Liver (tissue), 9 donors: ENCODE data around the gene DSE. TPM values are rescaled to one million over a fixed set of nuclear protein-coding genes. Genes with fewer than 3 reads are reported as not detected.

Experiments
- DNase-seq: peaks from one replicate; pipeline ENCODE4 v3.0.0-alpha.2; 2017; ENCODE audit warnings: low spot score
- H3K27ac ChIP-seq, 2 donors: one replicate each; pipeline ENCODE4 v1.7.0; 2013; ENCODE audit warnings: inconsistent platforms in 2 of 2, low read length in 2 of 2, control low read depth in 1 of 2, low read depth in 1 of 2, mild to moderate bottlenecking in 1 of 2
- H3K27me3 ChIP-seq, 4 donors: one replicate each; pipeline versions ENCODE4 v1.6.1 to v1.7.0; 2013; ENCODE audit warnings: low read length in 3 of 4, inconsistent platforms in 1 of 4, mild to moderate bottlenecking in 1 of 4, moderate library complexity in 1 of 4; ENCODE audit not compliant: control insufficient read depth in 4 of 4, insufficient read depth in 4 of 4
- H3K36me3 ChIP-seq, 4 donors: one replicate each; pipeline versions ENCODE4 v1.6.1 to v1.7.0; 2013; ENCODE audit warnings: low read length in 3 of 4, mild to moderate bottlenecking in 3 of 4, low read depth in 1 of 4, moderate library complexity in 1 of 4; ENCODE audit not compliant: control insufficient read depth in 4 of 4, insufficient read depth in 3 of 4
- H3K4me1 ChIP-seq, 4 donors: one replicate each; pipeline versions ENCODE4 v1.6.1 to v1.7.0; 2013; ENCODE audit warnings: low read length in 3 of 4, mild to moderate bottlenecking in 3 of 4, moderate library complexity in 1 of 4; ENCODE audit not compliant: control insufficient read depth in 4 of 4, insufficient read depth in 4 of 4
- H3K4me3 ChIP-seq, 3 donors: one replicate each; pipeline versions ENCODE4 v1.6.1 to v1.7.0; 2013; ENCODE audit warnings: low read length in 3 of 3, control low read depth in 1 of 3, low read depth in 1 of 3, mild to moderate bottlenecking in 1 of 3
- H3K9ac ChIP-seq, 2 donors: one replicate each; pipeline ENCODE4 v1.7.0; 2013; ENCODE audit warnings: low read length in 2 of 2, mild to moderate bottlenecking in 2 of 2, moderate library complexity in 2 of 2, control low read depth in 1 of 2, low read depth in 1 of 2
- H3K9me3 ChIP-seq, 4 donors: one replicate each; pipeline versions ENCODE4 v1.6.1 to v1.7.0; 2013; ENCODE audit warnings: low read length in 3 of 4; ENCODE audit not compliant: control insufficient read depth in 4 of 4
- EGR1 ChIP-seq, 2 donors: IDR thresholded peaks; 2 replicates each; pipeline ENCODE4 v1.6.1; 2016 to 2018; ENCODE audit warnings: antibody characterized with exemption in 2 of 2, low read depth in 2 of 2
- FOXA1 ChIP-seq: IDR thresholded peaks from 2 replicates; pipeline ENCODE4 v1.6.1; 2016; ENCODE audit warnings: antibody characterized with exemption
- JUND ChIP-seq, 2 donors: IDR thresholded peaks; 2 replicates each; pipeline ENCODE4 v1.6.1; 2016; ENCODE audit warnings: antibody characterized with exemption in 2 of 2
- NR2F2 ChIP-seq: IDR thresholded peaks from 2 replicates; pipeline ENCODE4 v1.6.1; 2016; ENCODE audit warnings: antibody characterized with exemption
- RXRA ChIP-seq, 2 donors: IDR thresholded peaks; 2 replicates each; pipeline ENCODE4 v1.6.1; 2017 to 2018; ENCODE audit warnings: antibody characterized with exemption in 2 of 2, mild to moderate bottlenecking in 1 of 2
- TAF1 ChIP-seq: conservative IDR thresholded peaks from 2 replicates; pipeline ENCODE4 v1.6.1; 2016; ENCODE audit warnings: antibody characterized with exemption, mild to moderate bottlenecking
- YY1 ChIP-seq: IDR thresholded peaks from 2 replicates; pipeline ENCODE4 v1.6.1; 2016; ENCODE audit warnings: antibody characterized with exemption, mild to moderate bottlenecking
- whole genome bisulfite sequencing: extraction: QIAGEN DNeasy Blood & Tissue Kit; methylation state at CpG from one replicate; pipeline ENCODE4 v1.1.7; 2013; 5-methylcytosine and 5-hydroxymethylcytosine counted together
- polyA plus RNA-seq, 2 donors: library from polyadenylated mRNA; stranded (reverse) in 1 of 2; unstranded in 1 of 2; fragments of 200-250 nt in 1 of 2; fragments of >200 nt in 1 of 2; fragmentation: Nextera tagmentation in 1 of 2; extraction: Ambion mirVana in 1 of 2; gene quantifications; one replicate each; pipeline versions ENCODE4 v1.2.1 to v1.2.3, GENCODE V29; 2013 to 2015
- total RNA-seq, 2 donors: library from RNA; depleted of rRNA; stranded (reverse); fragments of >200 nt; gene quantifications; one replicate each; pipeline ENCODE4 v1.2.3, GENCODE V29; 2014
- TF ChIP-seq, protein P1 (sequence below): IDR thresholded peaks from 2 replicates; pipeline ENCODE4 v1.6.1; 2016; ENCODE audit warnings: antibody characterized with exemption
- TF ChIP-seq, protein P2 (sequence below): IDR thresholded peaks from 2 replicates; pipeline ENCODE4 v1.6.1; 2016; ENCODE audit warnings: antibody characterized with exemption
- TF ChIP-seq, protein P3 (sequence below): IDR thresholded peaks from 2 replicates; pipeline ENCODE4 v1.6.1; 2016; ENCODE audit warnings: antibody characterized with exemption
- TF ChIP-seq, protein P4 (sequence below): IDR thresholded peaks from 2 replicates; pipeline ENCODE4 v1.6.1; 2016; ENCODE audit warnings: antibody characterized with exemption, mild to moderate bottlenecking
- donor health status: healthy.
- donor health status: healthy.
- donor health status: healthy.
- donor health status: healthy.
- donor health status: healthy.

DSE gene
- total and polyA plus RNA-seq, 4 donors, result 5.5 to 22.8 (median 9.6) TPM

DNA sequence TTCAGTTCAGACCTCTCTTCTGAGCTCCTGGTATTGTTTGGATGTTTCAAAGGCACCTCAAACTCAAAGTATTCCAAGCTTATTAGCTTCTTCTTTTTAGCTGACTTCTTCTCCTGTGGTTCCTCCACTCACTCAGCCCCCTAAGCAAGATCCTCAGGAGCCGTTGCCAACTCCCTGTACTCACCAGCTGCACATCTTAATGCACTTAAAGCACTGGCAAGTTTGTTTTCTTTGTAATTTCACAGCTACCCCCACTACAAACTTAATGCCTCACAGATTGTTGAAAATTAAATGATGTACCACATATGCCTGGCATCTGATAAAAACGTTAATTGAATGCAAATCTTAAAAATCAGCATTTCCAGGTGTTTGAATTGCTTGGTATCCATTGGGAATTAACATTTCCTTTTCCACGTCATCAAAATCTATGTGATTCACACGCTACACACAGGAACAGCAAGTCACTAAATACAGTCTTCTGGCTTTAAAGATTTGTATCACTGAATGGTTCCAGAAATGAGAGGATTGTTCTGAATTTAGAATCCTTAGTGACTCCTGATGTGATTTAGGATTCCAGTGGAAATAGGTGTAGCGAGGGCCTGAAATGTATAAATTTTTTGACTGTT, 114.9 kb downstream of the DSE start:
- WGBS, result 77% methylated on average over 5 of the region's 5 CpGs
- no peaks in the 10 kb centered on the region for H3K4me1 ChIP-seq
- DNase-seq, result no peak

DNA sequence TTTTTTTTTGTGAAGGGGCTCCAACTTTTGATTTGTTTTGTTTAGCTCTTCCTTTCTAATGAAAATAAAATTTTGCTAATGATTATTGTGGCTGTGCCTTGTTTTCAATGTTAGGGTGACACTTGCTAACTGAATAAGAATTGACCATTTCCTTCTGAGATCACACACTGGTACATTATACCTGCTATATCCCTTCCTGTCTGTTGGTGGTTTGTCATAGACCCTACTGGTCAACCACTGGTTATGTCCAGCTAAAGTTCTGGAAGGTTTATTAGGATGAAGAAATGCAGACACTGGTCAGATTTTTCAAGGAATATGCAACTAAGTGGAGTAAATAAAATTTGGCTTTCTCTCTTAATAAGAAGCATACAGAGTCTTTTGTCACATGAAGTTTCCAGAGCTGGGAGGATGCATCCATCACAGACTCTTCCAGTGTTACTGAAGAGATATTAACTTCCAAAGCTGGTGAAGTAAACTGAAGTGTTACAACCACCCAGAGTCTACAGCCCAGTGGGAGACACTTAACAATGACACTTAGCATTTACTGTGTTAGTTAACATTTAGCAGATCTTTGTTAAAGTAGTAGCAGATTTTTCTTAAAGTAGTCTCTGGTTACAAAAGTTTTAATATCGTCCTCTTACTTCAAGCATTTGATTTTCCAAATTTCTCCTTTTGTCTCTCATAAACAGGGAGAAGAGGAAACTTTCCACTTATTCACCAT, 121.0 kb downstream of the DSE start:
- TF ChIP-seq, protein P1, sequence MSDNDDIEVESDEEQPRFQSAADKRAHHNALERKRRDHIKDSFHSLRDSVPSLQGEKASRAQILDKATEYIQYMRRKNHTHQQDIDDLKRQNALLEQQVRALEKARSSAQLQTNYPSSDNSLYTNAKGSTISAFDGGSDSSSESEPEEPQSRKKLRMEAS, result no peak
- no peak for TF ChIP-seq JUND (IDR thresholded peaks at IDR 0.05)
- TF ChIP-seq NR2F2, result no peak
- TF ChIP-seq FOXA1, result no peak
- Histone ChIP-seq H3K4me1 (no peaks in the 10 kb centered on the region), H3K9ac (no peak overlapping the region), H3K27me3 (no peaks in the 10 kb centered on the region), H3K4me3 (no peak overlapping the region), H3K9me3 (no peaks in the 10 kb centered on the region), H3K36me3 (no peaks in the 10 kb centered on the region), H3K27ac (no peak overlapping the region)
- DNase-seq, result no peak
- 85% methylated on average over 1 of the region's 1 CpG for WGBS

More for the DNA sequence above, 114.9 kb downstream of the DSE start:
- TF ChIP-seq TAF1, result no peak
- no peak for TF ChIP-seq EGR1 (IDR thresholded peaks at IDR 0.05; ENCODE audit: low read depth in 2 of 2)
- TF ChIP-seq RXRA (IDR thresholded peaks at IDR 0.05), result no peak
- TF ChIP-seq FOXA1, result no peak
- TF ChIP-seq YY1, result no peak
- TF ChIP-seq, protein P2, sequence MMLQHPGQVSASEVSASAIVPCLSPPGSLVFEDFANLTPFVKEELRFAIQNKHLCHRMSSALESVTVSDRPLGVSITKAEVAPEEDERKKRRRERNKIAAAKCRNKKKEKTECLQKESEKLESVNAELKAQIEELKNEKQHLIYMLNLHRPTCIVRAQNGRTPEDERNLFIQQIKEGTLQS, result no peak
- TF ChIP-seq NR2F2, result no peak
- Histone ChIP-seq H3K27ac (no peak overlapping the region), H3K4me3 (no peak overlapping the region), H3K9ac (no peak overlapping the region), H3K9me3 (no peaks in the 10 kb centered on the region), H3K27me3 (no peaks in the 10 kb centered on the region), H3K36me3 (no peaks in the 10 kb centered on the region)

DNA sequence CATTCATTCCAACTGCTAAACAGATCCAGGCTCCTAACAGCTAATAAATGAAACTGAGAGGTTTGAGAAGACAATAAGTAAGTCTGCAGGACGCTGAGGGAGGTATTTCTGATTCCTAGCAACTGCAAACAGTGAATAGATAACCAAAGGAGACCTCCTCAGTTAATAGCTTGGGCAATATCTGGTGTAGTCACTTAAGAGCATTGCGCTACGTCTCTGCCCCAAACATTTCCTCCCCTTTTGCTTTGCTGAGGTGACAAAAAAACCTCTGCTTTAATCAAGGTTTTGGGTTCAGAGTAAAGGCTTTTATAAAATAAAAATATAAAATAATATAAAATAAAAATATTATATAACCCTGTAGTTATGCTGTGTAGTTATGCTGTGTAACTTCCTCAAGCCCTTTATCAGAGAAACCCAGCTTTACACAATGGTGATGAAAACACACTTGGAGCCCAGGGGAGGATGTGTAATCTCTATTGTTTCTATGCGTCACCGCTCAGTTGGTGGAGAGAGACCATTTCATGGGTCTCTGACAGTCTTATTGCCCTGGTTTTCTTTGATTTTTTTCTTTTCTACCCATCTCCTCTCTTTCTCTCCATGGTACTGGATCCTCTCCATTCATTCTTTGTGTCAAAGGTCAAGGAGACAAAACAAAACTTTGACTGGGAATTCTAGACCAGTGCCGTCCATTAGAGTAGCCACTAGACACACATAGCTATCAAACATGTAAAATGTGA, 121.8 kb downstream of the DSE start:
- Histone ChIP-seq H3K27me3 (no peaks in the 10 kb centered on the region), H3K36me3 (no peaks in the 10 kb centered on the region), H3K4me3 (no peak overlapping the region), H3K27ac (no peak overlapping the region), H3K9me3 (no peaks in the 10 kb centered on the region), H3K4me1 (no peaks in the 10 kb centered on the region), H3K9ac (no peak overlapping the region)
- no peak for TF ChIP-seq JUND (IDR thresholded peaks at IDR 0.05)
- TF ChIP-seq, protein P3, sequence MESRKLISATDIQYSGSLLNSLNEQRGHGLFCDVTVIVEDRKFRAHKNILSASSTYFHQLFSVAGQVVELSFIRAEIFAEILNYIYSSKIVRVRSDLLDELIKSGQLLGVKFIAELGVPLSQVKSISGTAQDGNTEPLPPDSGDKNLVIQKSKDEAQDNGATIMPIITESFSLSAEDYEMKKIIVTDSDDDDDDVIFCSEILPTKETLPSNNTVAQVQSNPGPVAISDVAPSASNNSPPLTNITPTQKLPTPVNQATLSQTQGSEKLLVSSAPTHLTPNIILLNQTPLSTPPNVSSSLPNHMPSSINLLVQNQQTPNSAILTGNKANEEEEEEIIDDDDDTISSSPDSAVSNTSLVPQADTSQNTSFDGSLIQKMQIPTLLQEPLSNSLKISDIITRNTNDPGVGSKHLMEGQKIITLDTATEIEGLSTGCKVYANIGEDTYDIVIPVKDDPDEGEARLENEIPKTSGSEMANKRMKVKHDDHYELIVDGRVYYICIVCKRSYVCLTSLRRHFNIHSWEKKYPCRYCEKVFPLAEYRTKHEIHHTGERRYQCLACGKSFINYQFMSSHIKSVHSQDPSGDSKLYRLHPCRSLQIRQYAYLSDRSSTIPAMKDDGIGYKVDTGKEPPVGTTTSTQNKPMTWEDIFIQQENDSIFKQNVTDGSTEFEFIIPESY, result no peak
- TF ChIP-seq FOXA1, result no peak
- TF ChIP-seq, protein P4, sequence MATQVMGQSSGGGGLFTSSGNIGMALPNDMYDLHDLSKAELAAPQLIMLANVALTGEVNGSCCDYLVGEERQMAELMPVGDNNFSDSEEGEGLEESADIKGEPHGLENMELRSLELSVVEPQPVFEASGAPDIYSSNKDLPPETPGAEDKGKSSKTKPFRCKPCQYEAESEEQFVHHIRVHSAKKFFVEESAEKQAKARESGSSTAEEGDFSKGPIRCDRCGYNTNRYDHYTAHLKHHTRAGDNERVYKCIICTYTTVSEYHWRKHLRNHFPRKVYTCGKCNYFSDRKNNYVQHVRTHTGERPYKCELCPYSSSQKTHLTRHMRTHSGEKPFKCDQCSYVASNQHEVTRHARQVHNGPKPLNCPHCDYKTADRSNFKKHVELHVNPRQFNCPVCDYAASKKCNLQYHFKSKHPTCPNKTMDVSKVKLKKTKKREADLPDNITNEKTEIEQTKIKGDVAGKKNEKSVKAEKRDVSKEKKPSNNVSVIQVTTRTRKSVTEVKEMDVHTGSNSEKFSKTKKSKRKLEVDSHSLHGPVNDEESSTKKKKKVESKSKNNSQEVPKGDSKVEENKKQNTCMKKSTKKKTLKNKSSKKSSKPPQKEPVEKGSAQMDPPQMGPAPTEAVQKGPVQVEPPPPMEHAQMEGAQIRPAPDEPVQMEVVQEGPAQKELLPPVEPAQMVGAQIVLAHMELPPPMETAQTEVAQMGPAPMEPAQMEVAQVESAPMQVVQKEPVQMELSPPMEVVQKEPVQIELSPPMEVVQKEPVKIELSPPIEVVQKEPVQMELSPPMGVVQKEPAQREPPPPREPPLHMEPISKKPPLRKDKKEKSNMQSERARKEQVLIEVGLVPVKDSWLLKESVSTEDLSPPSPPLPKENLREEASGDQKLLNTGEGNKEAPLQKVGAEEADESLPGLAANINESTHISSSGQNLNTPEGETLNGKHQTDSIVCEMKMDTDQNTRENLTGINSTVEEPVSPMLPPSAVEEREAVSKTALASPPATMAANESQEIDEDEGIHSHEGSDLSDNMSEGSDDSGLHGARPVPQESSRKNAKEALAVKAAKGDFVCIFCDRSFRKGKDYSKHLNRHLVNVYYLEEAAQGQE, result no peak
- TF ChIP-seq, protein P1, result no peak
- 79% methylated on average over 6 of the region's 6 CpGs for WGBS
- no peak for DNase-seq
